ENCODE results near the gene CDC42SE2. TPM values are rescaled to one million over a fixed set of nuclear protein-coding genes. Genes with fewer than 3 reads are reported as not detected.

The CDC42SE2 gene
- total RNA-seq, 1 donor from 2014 or later = 24.1 TPM

DNA sequence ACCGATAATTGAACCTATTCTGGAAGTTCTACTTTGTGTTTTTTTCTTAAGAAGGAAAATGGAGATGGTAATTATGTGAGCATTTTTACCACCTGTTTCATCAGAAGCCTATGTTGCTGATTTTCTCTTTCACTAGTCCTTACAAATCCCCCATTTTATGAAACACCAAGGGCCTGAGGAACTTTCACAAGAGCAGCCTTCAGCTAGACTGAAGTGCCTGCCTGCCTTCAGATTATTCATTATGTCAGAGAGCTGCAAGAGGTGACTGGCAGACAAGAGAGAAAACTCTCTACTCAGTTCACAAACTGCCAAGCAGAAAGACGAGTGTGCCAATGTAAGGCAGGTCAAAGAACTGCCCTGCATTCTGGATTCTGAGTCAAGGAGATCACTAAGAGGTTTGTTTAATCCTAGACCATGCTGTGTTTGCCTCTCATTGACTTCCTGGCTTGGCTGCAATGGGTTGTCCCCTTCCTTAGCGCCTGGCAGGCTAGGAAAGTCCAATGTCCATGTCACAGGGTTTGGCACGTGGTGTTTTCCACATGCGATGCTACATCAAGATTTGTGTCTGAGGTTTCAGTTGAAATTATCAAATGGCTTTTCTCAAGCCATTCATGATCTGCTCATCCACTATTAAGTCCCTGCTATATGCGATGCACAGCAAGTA lies 143.3 kb downstream of the CDC42SE2 start:
- Histone ChIP-seq H4K20me1 (ENCODE audit: insufficient read depth, low read length) (no peaks in the 10 kb centered on the region), H3K4me1 (ENCODE audit: insufficient read depth, low read length) (no peaks in the 10 kb centered on the region), H3K4me3 (ENCODE audit: insufficient read depth, low read depth, low read length) (no peak overlapping the region), H3K4me2 (ENCODE audit: low read length) (no peak overlapping the region), H3K9ac (ENCODE audit: low read length) (no peak overlapping the region), H3K27ac (ENCODE audit: low read depth, low read length) (no peak overlapping the region), H3K9me3 (ENCODE audit: insufficient read depth, low read depth, low read length) (no peaks in the 10 kb centered on the region), H3K79me2 (ENCODE audit: insufficient read depth, low read length) (no peaks in the 10 kb centered on the region), H2AFZ (ENCODE audit: low read depth, low read length) (no peak overlapping the region), H3K27me3 (ENCODE audit: insufficient read depth, low read length) (no peaks in the 10 kb centered on the region), H3K36me3 (ENCODE audit: insufficient read depth, low read length) (peaks cover 6% of the 10 kb centered on the region)
- DNase-seq (ENCODE audit: low read depth) (no peak), FAIRE-seq (no peak)
- H3K9me3 Mint-ChIP-seq (ENCODE audit: unreplicated experiment) = peaks cover 14% of the 10 kb centered on the region
- H3K27ac Mint-ChIP-seq (ENCODE audit: unreplicated experiment) = no peak overlapping the region
- no peak for TF ChIP-seq EZH2 (IDR thresholded peaks at IDR 0.05; ENCODE audit: insufficient read depth, low read length)
- TF ChIP-seq, protein P1, sequence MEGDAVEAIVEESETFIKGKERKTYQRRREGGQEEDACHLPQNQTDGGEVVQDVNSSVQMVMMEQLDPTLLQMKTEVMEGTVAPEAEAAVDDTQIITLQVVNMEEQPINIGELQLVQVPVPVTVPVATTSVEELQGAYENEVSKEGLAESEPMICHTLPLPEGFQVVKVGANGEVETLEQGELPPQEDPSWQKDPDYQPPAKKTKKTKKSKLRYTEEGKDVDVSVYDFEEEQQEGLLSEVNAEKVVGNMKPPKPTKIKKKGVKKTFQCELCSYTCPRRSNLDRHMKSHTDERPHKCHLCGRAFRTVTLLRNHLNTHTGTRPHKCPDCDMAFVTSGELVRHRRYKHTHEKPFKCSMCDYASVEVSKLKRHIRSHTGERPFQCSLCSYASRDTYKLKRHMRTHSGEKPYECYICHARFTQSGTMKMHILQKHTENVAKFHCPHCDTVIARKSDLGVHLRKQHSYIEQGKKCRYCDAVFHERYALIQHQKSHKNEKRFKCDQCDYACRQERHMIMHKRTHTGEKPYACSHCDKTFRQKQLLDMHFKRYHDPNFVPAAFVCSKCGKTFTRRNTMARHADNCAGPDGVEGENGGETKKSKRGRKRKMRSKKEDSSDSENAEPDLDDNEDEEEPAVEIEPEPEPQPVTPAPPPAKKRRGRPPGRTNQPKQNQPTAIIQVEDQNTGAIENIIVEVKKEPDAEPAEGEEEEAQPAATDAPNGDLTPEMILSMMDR (IDR thresholded peaks at IDR 0.05; ENCODE audit: insufficient read depth, low read depth, low read length) = no peak
- peaks cover 23% of the 10 kb centered on the region for H3K36me3 Mint-ChIP-seq (ENCODE audit: low read depth, unreplicated experiment)
- H3K4me3 Mint-ChIP-seq (ENCODE audit: unreplicated experiment) = no peak overlapping the region
- H3K4me1 Mint-ChIP-seq (ENCODE audit: low read depth, unreplicated experiment) = no peaks in the 10 kb centered on the region
- H3K27me3 Mint-ChIP-seq (ENCODE audit: low read depth, unreplicated experiment) = no peaks in the 10 kb centered on the region

DNA sequence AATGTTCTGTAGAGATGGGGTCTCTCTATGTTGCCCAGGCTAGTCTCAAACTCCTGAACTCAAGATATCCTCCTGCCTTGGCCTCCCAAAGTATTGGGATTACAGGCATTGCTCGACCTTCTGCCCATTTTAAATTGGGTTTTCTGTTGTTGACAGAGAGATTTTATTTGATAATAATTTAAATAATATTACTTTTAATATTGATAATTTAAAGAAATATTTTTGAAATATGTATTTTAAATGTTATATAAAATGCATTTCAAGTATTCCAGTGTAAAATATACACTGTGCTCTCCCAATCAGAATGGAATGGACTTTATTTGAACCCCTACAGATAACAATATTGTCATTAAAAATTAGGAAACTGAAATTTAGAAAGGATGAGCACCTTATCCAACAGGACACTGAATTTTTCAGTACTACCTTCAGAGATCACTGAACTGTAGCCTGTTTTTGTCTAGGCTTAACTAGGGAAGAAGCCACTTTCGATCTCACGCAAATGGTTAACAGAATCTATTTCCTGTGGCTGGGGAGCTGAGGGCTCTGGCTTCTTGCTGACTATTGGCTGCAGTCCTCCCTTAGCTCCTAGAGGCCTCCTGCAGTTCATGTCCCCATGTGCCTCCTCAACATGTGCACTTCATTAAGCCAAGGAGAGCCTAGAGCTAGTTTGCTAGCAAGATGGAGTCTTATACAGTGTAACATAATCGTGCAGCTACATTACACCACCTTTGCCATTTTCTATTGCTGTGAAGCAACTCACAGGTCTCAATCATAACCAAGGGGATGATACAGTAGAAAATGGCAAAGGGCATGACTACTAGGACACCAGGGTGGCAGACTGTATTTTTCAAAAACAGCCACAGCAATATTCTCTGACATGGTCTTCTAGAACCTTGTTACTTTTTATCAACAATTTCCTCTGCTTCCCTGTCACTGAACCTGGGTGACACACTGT lies 150.0 kb downstream of the CDC42SE2 start:
- DNase-seq (ENCODE audit: low read depth) (no peak), FAIRE-seq (no peak)
- no peaks in the 10 kb centered on the region for H3K4me1 ChIP-seq (ENCODE audit: insufficient read depth, low read length)
- H3K4me2 ChIP-seq (ENCODE audit: low read length) = no peak overlapping the region
- H3K27ac ChIP-seq (ENCODE audit: low read depth, low read length) = no peak overlapping the region
- H3K79me2 ChIP-seq (ENCODE audit: insufficient read depth, low read length) = no peaks in the 10 kb centered on the region
- Mint-ChIP-seq H3K27me3 (ENCODE audit: low read depth, unreplicated experiment) (no peaks in the 10 kb centered on the region), H3K4me1 (ENCODE audit: low read depth, unreplicated experiment) (peaks cover 4% of the 10 kb centered on the region), H3K36me3 (ENCODE audit: low read depth, unreplicated experiment) (peaks cover 7% of the 10 kb centered on the region), H3K27ac (ENCODE audit: unreplicated experiment) (no peak overlapping the region), H3K4me3 (ENCODE audit: unreplicated experiment) (no peak overlapping the region), H3K9me3 (ENCODE audit: unreplicated experiment) (peaks cover 2% of the 10 kb centered on the region)
- H3K4me3 ChIP-seq (ENCODE audit: insufficient read depth, low read depth, low read length) = no peak overlapping the region
- TF ChIP-seq, protein P1 (IDR thresholded peaks at IDR 0.05; ENCODE audit: insufficient read depth, low read depth, low read length) = no peak
- no peak for TF ChIP-seq EZH2 (IDR thresholded peaks at IDR 0.05; ENCODE audit: insufficient read depth, low read length)
- H3K9ac ChIP-seq (ENCODE audit: low read length) = no peak overlapping the region
- no peaks in the 10 kb centered on the region for H3K36me3 ChIP-seq (ENCODE audit: insufficient read depth, low read length)
- H4K20me1 ChIP-seq (ENCODE audit: insufficient read depth, low read length) = no peaks in the 10 kb centered on the region
- H3K9me3 ChIP-seq (ENCODE audit: insufficient read depth, low read depth, low read length) = no peaks in the 10 kb centered on the region
- no peak overlapping the region for H2AFZ ChIP-seq (ENCODE audit: low read depth, low read length)
- H3K27me3 ChIP-seq (ENCODE audit: insufficient read depth, low read length) = no peaks in the 10 kb centered on the region
